ENCODE data around the gene PAX8.

PAX8 gene

GRCh38 chr2:113263546-113263945 lies 15.2 kb downstream of the PAX8 start:
- DNase-seq, result no peak

GRCh38 chr2:113260991-113261390 lies 17.7 kb downstream of the PAX8 start:
- DNase-seq, result no peak

- DNase-seq, result no peak
Observed at GRCh38 chr2:113258471-113259147, 20.1 kb downstream of the PAX8 start.

- no peak for DNase-seq
Observed at GRCh38 chr2:113257516-113258264, 21.0 kb downstream of the PAX8 start.

GRCh38 chr2:113255140-113256070 lies 23.3 kb downstream of the PAX8 start:
- DNase-seq, result no peak

GRCh38 chr2:113253453-113253852 lies 25.3 kb downstream of the PAX8 start:
- no peak for DNase-seq

- DNase-seq, result no peak
Observed at GRCh38 chr2:113252047-113252590, 26.6 kb downstream of the PAX8 start.

- DNase-seq, result no peak
Observed at GRCh38 chr2:113251118-113251517, 27.6 kb downstream of the PAX8 start.

- peak; percentile 68 for DNase-seq
Observed at GRCh38 chr2:113248997-113249770, 29.5 kb downstream of the PAX8 start.

GRCh38 chr2:113246606-113247005 lies 32.1 kb downstream of the PAX8 start:
- no peak for DNase-seq

- DNase-seq, result no peak
Observed at GRCh38 chr2:113245276-113245711, 33.4 kb downstream of the PAX8 start.

GRCh38 chr2:113242327-113242726 lies 36.4 kb downstream of the PAX8 start:
- no peak for DNase-seq

GRCh38 chr2:113240915-113241911 lies 37.5 kb downstream of the PAX8 start:
- peak; percentile 50 for DNase-seq

- DNase-seq, result no peak
Observed at GRCh38 chr2:113240150-113240914, 38.4 kb downstream of the PAX8 start.

GRCh38 chr2:113238871-113239839 lies 39.6 kb downstream of the PAX8 start:
- DNase-seq, result no peak

- no peak for DNase-seq
Observed at GRCh38 chr2:113237604-113238160, 41.0 kb downstream of the PAX8 start.

GRCh38 chr2:113236367-113237159 lies 42.2 kb downstream of the PAX8 start:
- DNase-seq, result no peak
